Measurements from ENCODE around the gene BRSK1.

BRSK1 gene

GRCh38 chr19:55248704-55249103, 35.1 kb upstream of the BRSK1 start:
- Histone ChIP-seq H3K79me2 (ENCODE audit: control insufficient read depth, low read length) (peaks cover 92% of the 10 kb centered on the region), H3K36me3 (ENCODE audit: control insufficient read depth, low read length) (peaks cover 98% of the 10 kb centered on the region), H3K27ac (ENCODE audit: low read depth, low read length) (no peak overlapping the region), H3K4me3 (ENCODE audit: low read length) (no peak overlapping the region), H3K4me2 (ENCODE audit: low read length) (no peak overlapping the region), H3K27me3 (ENCODE audit: control insufficient read depth, low read length) (no peaks in the 10 kb centered on the region), H3K9me2 (replicated peaks; ENCODE audit: control insufficient read depth, low read length) (no peaks in the 10 kb centered on the region), H3K4me1 (ENCODE audit: control insufficient read depth, low read length) (peaks cover 29% of the 10 kb centered on the region), H3F3A (ENCODE audit: control insufficient read depth, insufficient read depth) (0 out of 2 replicates have a peak, but pooled peaks cover 4% of the 10 kb centered on the region), H4K20me1 (ENCODE audit: control insufficient read depth, insufficient read depth, low read depth, low read length) (peaks cover 38% of the 10 kb centered on the region; the same call in 1 of the 2 replicates), H3K9me3 (ENCODE audit: control insufficient read depth, insufficient read depth, low read length) (no peaks in the 10 kb centered on the region)
- TF ChIP-seq CTCF (IDR thresholded peaks at IDR 0.05; ENCODE audit: low read depth, low read length, poor library complexity, severe bottlenecking) (no peak), EZH2phosphoT487 (IDR thresholded peaks at IDR 0.05; ENCODE audit: borderline replicate concordance, low read length) (no peak)

DNA sequence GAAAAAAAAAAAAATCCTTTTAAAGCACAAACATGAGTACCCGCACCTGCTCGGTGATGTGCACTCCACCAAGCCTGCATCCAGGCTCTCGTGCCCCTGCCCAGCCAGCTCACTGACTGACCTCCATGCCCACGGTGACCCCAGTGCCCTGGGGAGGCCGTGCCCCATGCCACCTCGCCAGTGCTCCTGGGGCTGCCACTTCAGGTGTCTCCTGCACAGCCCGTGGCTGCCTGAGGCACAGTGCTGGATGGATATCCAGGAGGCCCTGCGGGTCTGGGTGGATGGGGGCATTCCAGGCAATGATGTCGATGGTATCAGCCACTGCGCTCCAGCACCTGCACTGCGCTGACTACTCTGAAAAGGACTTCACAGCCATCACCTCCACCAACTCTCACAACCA, 34.0 kb upstream of the BRSK1 start:
- Histone ChIP-seq H3K9me2 (replicated peaks; ENCODE audit: control insufficient read depth, low read length) (no peaks in the 10 kb centered on the region), H3K27me3 (ENCODE audit: control insufficient read depth, low read length) (no peaks in the 10 kb centered on the region), H3K4me3 (ENCODE audit: low read length) (no peak overlapping the region), H3K36me3 (ENCODE audit: control insufficient read depth, low read length) (peaks cover 94% of the 10 kb centered on the region), H3K27ac (ENCODE audit: low read depth, low read length) (no peak overlapping the region), H3K4me2 (ENCODE audit: low read length) (no peak overlapping the region), H4K20me1 (ENCODE audit: control insufficient read depth, insufficient read depth, low read depth, low read length) (peaks cover 38% of the 10 kb centered on the region; the same call in 1 of the 2 replicates), H3F3A (ENCODE audit: control insufficient read depth, insufficient read depth) (peaks cover 14% of the 10 kb centered on the region), H3K4me1 (ENCODE audit: control insufficient read depth, low read length) (peaks cover 40% of the 10 kb centered on the region), H3K79me2 (ENCODE audit: control insufficient read depth, low read length) (peaks cover 93% of the 10 kb centered on the region), H3K9me3 (ENCODE audit: control insufficient read depth, insufficient read depth, low read length) (no peaks in the 10 kb centered on the region)
- TF ChIP-seq EZH2phosphoT487 (IDR thresholded peaks at IDR 0.05; ENCODE audit: borderline replicate concordance, low read length) (no peak), CTCF (IDR thresholded peaks at IDR 0.05; ENCODE audit: low read depth, low read length, poor library complexity, severe bottlenecking) (no peak)

- Histone ChIP-seq H3K27me3 (ENCODE audit: control insufficient read depth, low read length) (no peaks in the 10 kb centered on the region), H3K9me3 (ENCODE audit: control insufficient read depth, insufficient read depth, low read length) (no peaks in the 10 kb centered on the region), H3K27ac (ENCODE audit: low read depth, low read length) (no peak overlapping the region), H3F3A (ENCODE audit: control insufficient read depth, insufficient read depth) (peaks cover 20% of the 10 kb centered on the region), H3K9me2 (replicated peaks; ENCODE audit: control insufficient read depth, low read length) (no peaks in the 10 kb centered on the region), H4K20me1 (ENCODE audit: control insufficient read depth, insufficient read depth, low read depth, low read length) (peaks cover 38% of the 10 kb centered on the region; the same call in 1 of the 2 replicates), H3K4me1 (ENCODE audit: control insufficient read depth, low read length) (peaks cover 42% of the 10 kb centered on the region), H3K36me3 (ENCODE audit: control insufficient read depth, low read length) (peaks cover 94% of the 10 kb centered on the region), H3K4me3 (ENCODE audit: low read length) (no peak overlapping the region), H3K79me2 (ENCODE audit: control insufficient read depth, low read length) (peaks cover 98% of the 10 kb centered on the region), H3K4me2 (ENCODE audit: low read length) (peak overlapping the region; percentile 99; the same call in 1 of the 2 replicates)
- TF ChIP-seq CTCF (IDR thresholded peaks at IDR 0.05; ENCODE audit: low read depth, low read length, poor library complexity, severe bottlenecking): no peak
- no peak for TF ChIP-seq EZH2phosphoT487 (IDR thresholded peaks at IDR 0.05; ENCODE audit: borderline replicate concordance, low read length)
Observed at GRCh38 chr19:55250262-55251036, 33.3 kb upstream of the BRSK1 start.

All from DOHH2 (cell line).